Keratinocyte (primary cell): Measurements from ENCODE around the gene TARP.

Experiments used
- DNase-seq: peaks from one replicate; pipeline ENCODE4 v3.0.0-alpha.2; 2011; ENCODE audit warnings: low read depth, missing footprints, low spot score
- FAIRE-seq: peaks from 2 replicates; lab custom pipeline; 2011; peaks lifted over from hg19 to GRCh38; lab: Jason Lieb, UNC
- H2AFZ ChIP-seq: 2 replicates; pipeline ENCODE4 v1.6.0; 2012; ENCODE audit warnings: low read length, control low read depth, inconsistent platforms; ENCODE audit not compliant: control insufficient read depth
- H3K27ac ChIP-seq: 2 replicates; pipeline ENCODE4 v1.5.1; 2011; ENCODE audit warnings: low read length; ENCODE audit not compliant: control insufficient read depth, insufficient read depth
- H3K27me3 ChIP-seq: 3 replicates; pipeline ENCODE4 v1.6.0; 2011; ENCODE audit warnings: low read length; ENCODE audit not compliant: control insufficient read depth, insufficient read depth; ENCODE audit errors: extremely low read depth
- H3K36me3 ChIP-seq, 2 experiments: 2 replicates in 1 of 2; 3 replicates in 1 of 2; pipeline ENCODE4 v1.5.1; 2011; ENCODE audit warnings: low read length in 2 of 2, mild to moderate bottlenecking in 1 of 2; ENCODE audit not compliant: control insufficient read depth in 2 of 2, insufficient read depth in 2 of 2; ENCODE audit errors: extremely low read depth in 1 of 2
- H3K4me1 ChIP-seq: 3 replicates; pipeline ENCODE4 v1.5.1; 2011; ENCODE audit warnings: low read length; ENCODE audit not compliant: control insufficient read depth, insufficient read depth; ENCODE audit errors: extremely low read depth
- H3K4me2 ChIP-seq: 3 replicates; pipeline ENCODE4 v1.6.0; 2011; ENCODE audit warnings: low read depth, low read length; ENCODE audit not compliant: control insufficient read depth, insufficient read depth; ENCODE audit errors: extremely low read depth
- H3K4me3 ChIP-seq, 3 experiments: fragments of 200-600 bp in 1 of 3; sonication (generic) in 1 of 3; 2 replicates in 2 of 3; 3 replicates in 1 of 3; pipeline ENCODE4 v1.5.1; 2011 to 2016; ENCODE audit warnings: low read length in 3 of 3, mild to moderate bottlenecking in 3 of 3, control low read depth in 2 of 3, inconsistent platforms in 1 of 3, low read depth in 1 of 3, mixed read lengths in 1 of 3, mixed run types in 1 of 3, moderate library complexity in 1 of 3; ENCODE audit not compliant: control insufficient read depth in 2 of 3, insufficient read depth in 2 of 3; ENCODE audit errors: extremely low read depth in 1 of 3
- H3K79me2 ChIP-seq: 2 replicates; pipeline ENCODE4 v1.6.0; 2012; ENCODE audit warnings: low read length; ENCODE audit not compliant: control insufficient read depth, insufficient read depth
- H3K9ac ChIP-seq: 3 replicates; pipeline ENCODE4 v1.6.0; 2011; ENCODE audit warnings: low read length; ENCODE audit not compliant: control insufficient read depth, insufficient read depth; ENCODE audit errors: extremely low read depth
- H3K9me1 ChIP-seq: 3 replicates; pipeline ENCODE4 v1.6.0; 2011; ENCODE audit warnings: low read length; ENCODE audit not compliant: control insufficient read depth, insufficient read depth; ENCODE audit errors: extremely low read depth
- H3K9me3 ChIP-seq: 2 replicates; pipeline ENCODE4 v1.5.1; 2012; ENCODE audit warnings: low read depth, low read length; ENCODE audit not compliant: control insufficient read depth
- H4K20me1 ChIP-seq: 3 replicates; pipeline ENCODE4 v1.6.0; 2011; ENCODE audit warnings: low read length; ENCODE audit not compliant: control insufficient read depth, insufficient read depth; ENCODE audit errors: extremely low read depth
- CTCF ChIP-seq, 3 experiments: IDR thresholded peaks in 1 of 3; conservative IDR thresholded peaks in 1 of 3; optimal IDR thresholded peaks in 1 of 3; 2 replicates in 2 of 3; 3 replicates in 1 of 3; pipeline versions ENCODE3 to v1.5.1; 2011; ENCODE audit warnings: low read length in 3 of 3, mild to moderate bottlenecking in 3 of 3, moderate library complexity in 2 of 3, control low read depth in 1 of 3, inconsistent platforms in 1 of 3; ENCODE audit not compliant: insufficient read depth in 2 of 3; ENCODE audit errors: extremely low read depth in 1 of 3
- EZH2 ChIP-seq: IDR thresholded peaks from one replicate; pipeline ENCODE4 v1.6.1; 2012; ENCODE audit warnings: inconsistent platforms, mild to moderate bottlenecking, low read length, moderate library complexity
- dilution Hi-C: fragments of 300-500 bp; cut with MboI; formaldehyde crosslinking; loops from one replicate; pipeline ENCODE4 v1.7.0; 2020; ENCODE audit warnings: low sequenced_read_pairs; ENCODE audit not compliant: extremely low pct_ligation_motif_present

Gene TARP

GRCh38 chr7:38291117-38291647 is 17.7 kb upstream of the TARP start:
- no peaks in the 10 kb centered on the region for H3K4me1 ChIP-seq
- no peaks in the 10 kb centered on the region for H3K27me3 ChIP-seq
- no peak overlapping the region for H3K4me3 ChIP-seq
- dilution Hi-C loops = no loop called here
- no peak overlapping the region for H3K27ac ChIP-seq
- no peaks in the 10 kb centered on the region for H3K9me3 ChIP-seq
- no peaks in the 10 kb centered on the region for H3K79me2 ChIP-seq
- no peak for FAIRE-seq
- H4K20me1 ChIP-seq = no peaks in the 10 kb centered on the region
- TF ChIP-seq EZH2 = no peak
- H2AFZ ChIP-seq = no peak overlapping the region
- H3K9me1 ChIP-seq = no peaks in the 10 kb centered on the region
- no peak for DNase-seq
- no peak overlapping the region for H3K4me2 ChIP-seq
- H3K9ac ChIP-seq = no peak overlapping the region
- H3K36me3 ChIP-seq = no peaks in the 10 kb centered on the region

- Histone ChIP-seq H3K4me3 (no peak overlapping the region), H3K4me1 (no peaks in the 10 kb centered on the region), H3K9ac (no peak overlapping the region), H3K79me2 (no peaks in the 10 kb centered on the region), H3K9me1 (no peaks in the 10 kb centered on the region), H3K4me2 (no peak overlapping the region), H3K9me3 (no peaks in the 10 kb centered on the region), H3K27me3 (no peaks in the 10 kb centered on the region), H3K36me3 (no peaks in the 10 kb centered on the region), H4K20me1 (no peaks in the 10 kb centered on the region), H2AFZ (no peak overlapping the region), H3K27ac (no peak overlapping the region)
- FAIRE-seq (no peak), DNase-seq (no peak)
- dilution Hi-C loops = no loop called here
- TF ChIP-seq EZH2 (no peak), CTCF (optimal IDR thresholded peaks at IDR 0.05 in 1 of 3, IDR thresholded peaks at IDR 0.05 in 1 of 3, conservative IDR thresholded peaks at IDR 0.05 in 1 of 3; ENCODE audit: extremely low read depth in 1 of 3, insufficient read depth in 2 of 3, low read length in 3 of 3) (no peak)
Observed at GRCh38 chr7:38284553-38284952, 11.1 kb upstream of the TARP start.

- Histone ChIP-seq H3K79me2 (no peaks in the 10 kb centered on the region), H4K20me1 (no peaks in the 10 kb centered on the region), H3K9me1 (no peaks in the 10 kb centered on the region), H3K9ac (no peak overlapping the region), H3K4me1 (no peaks in the 10 kb centered on the region), H3K4me3 (no peak overlapping the region), H3K36me3 (no peaks in the 10 kb centered on the region), H3K27me3 (no peaks in the 10 kb centered on the region), H3K27ac (no peak overlapping the region), H3K9me3 (no peaks in the 10 kb centered on the region), H3K4me2 (no peak overlapping the region), H2AFZ (no peak overlapping the region)
- DNase-seq = no peak
- TF ChIP-seq CTCF (optimal IDR thresholded peaks at IDR 0.05 in 1 of 3, IDR thresholded peaks at IDR 0.05 in 1 of 3, conservative IDR thresholded peaks at IDR 0.05 in 1 of 3; ENCODE audit: extremely low read depth in 1 of 3, insufficient read depth in 2 of 3, low read length in 3 of 3) (no peak), EZH2 (no peak)
- FAIRE-seq = no peak
- dilution Hi-C loops = no loop called here
Observed at GRCh38 chr7:38283809-38284208, 10.4 kb upstream of the TARP start.
